NCI-H1092 (cell line): ENCODE results near the gene HMGCL.
A peak's percentile ranks its signal among the peaks of the same experiment; 100 is the strongest.
"Not testable (repeated sequence)": the region's sequence is repeated elsewhere in the genome, so short reads cannot be mapped to it uniquely, and the experiment has no call there.

Experiments used
- DNase-seq: peaks from one replicate; lab custom pipeline; 2025; lab: John Stamatoyannopoulos, UW

Gene HMGCL

GRCh38 chr1:23825076-23825761, at the start of gene HMGCL:
Gene HMGCL (minus strand): TSS chr1:23825429. CDS start chr1:23825415, 14 bp downstream.
- peak; percentile 92 for DNase-seq

GRCh38 chr1:23872421-23872820, 47.2 kb upstream of the HMGCL start:
- DNase-seq, result no peak

- DNase-seq, result no peak
These were observed 43.8 kb upstream of the HMGCL start for GRCh38 chr1:23869051-23869450.

GRCh38 chr1:23868557-23869016, 43.4 kb upstream of the HMGCL start:
- DNase-seq, result no peak

- DNase-seq, result peak; percentile 96
These were observed 42.8 kb upstream of the HMGCL start, which contains the start of gene FUCA1 for GRCh38 chr1:23867895-23868556. Gene FUCA1 (minus strand): TSS chr1:23868290. CDS start chr1:23868286, 4 bp downstream.

- no peak for DNase-seq
These were observed 42.3 kb upstream of the HMGCL start for GRCh38 chr1:23867542-23867894.

- DNase-seq, result no peak
These were observed 40.3 kb upstream of the HMGCL start for GRCh38 chr1:23865543-23865930.

GRCh38 chr1:23864801-23865542, 39.7 kb upstream of the HMGCL start:
- DNase-seq, result no peak

GRCh38 chr1:23862640-23863039, 37.4 kb upstream of the HMGCL start:
- no peak for DNase-seq

GRCh38 chr1:23854568-23854967, 29.3 kb upstream of the HMGCL start:
- DNase-seq, result no peak

- DNase-seq, result not testable (repeated sequence)
These were observed 27.9 kb upstream of the HMGCL start for GRCh38 chr1:23853124-23853523.

GRCh38 chr1:23851406-23851805, 26.2 kb upstream of the HMGCL start:
- DNase-seq, result not testable (repeated sequence)

- no peak for DNase-seq
These were observed 23.7 kb upstream of the HMGCL start for GRCh38 chr1:23848673-23849616.

GRCh38 chr1:23847482-23848095, 22.4 kb upstream of the HMGCL start:
- not testable (repeated sequence) for DNase-seq

- DNase-seq, result no peak
These were observed 19.9 kb upstream of the HMGCL start for GRCh38 chr1:23845163-23845562.

- DNase-seq, result no peak
These were observed 18.4 kb upstream of the HMGCL start for GRCh38 chr1:23843644-23844043.

- DNase-seq, result peak; percentile 17
These were observed 13.2 kb upstream of the HMGCL start for GRCh38 chr1:23838401-23838866.

GRCh38 chr1:23837908-23838307, 12.7 kb upstream of the HMGCL start:
- no peak for DNase-seq

- no peak for DNase-seq
These were observed 10.8 kb upstream of the HMGCL start for GRCh38 chr1:23836037-23836436.

GRCh38 chr1:23834156-23834555, 8.9 kb upstream of the HMGCL start:
- not testable (repeated sequence) for DNase-seq

- DNase-seq, result no peak
These were observed 2.5 kb upstream of the HMGCL start for GRCh38 chr1:23827717-23828116.
